ENCODE measurements around the gene DOCK10.

Gene DOCK10

DNA sequence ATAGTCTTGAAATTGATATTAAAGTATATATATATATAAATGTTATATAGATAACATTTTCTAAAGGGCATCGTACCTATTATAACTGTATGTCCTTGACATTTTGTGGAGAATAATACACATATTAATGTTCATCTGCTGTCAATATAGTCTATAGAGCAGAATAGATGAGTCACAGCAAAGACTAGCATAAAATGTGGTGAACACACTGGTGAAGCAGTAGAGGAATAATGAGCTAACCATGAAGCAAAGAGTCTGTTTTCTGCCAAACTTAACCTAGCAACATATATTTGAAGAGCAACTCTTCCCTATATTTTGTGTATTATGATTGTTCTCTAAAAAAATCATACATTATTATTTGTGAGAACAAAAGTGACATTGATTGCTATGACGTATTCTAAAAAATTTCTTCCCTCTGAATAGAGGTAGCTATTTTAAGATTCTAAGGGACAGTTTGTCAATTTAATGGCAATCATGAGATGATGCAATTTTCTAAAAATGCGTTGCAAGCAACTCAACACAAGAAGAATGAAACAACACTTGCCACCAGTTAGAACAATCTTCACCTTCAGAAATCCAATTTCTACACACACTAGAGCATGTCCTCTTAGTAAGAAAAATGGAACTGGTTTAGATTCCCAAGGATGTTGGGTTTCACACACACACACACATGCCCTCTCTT is 22.0 kb downstream of the DOCK10 start:
- peaks cover 36% of the 10 kb centered on the region; the same call in 1 of the 2 replicates for H4K20me1 ChIP-seq (ENCODE audit: insufficient read depth, low read length)
- H3K9me3 ChIP-seq (ENCODE audit: insufficient read depth, low read length, severe bottlenecking) = no peaks in the 10 kb centered on the region
- no peak overlapping the region for H3K9ac ChIP-seq (ENCODE audit: low read depth, low read length)
- ATAC-seq (ENCODE audit: insufficient read depth, low read depth) (no peak), DNase-seq (no peak)
- H3K36me3 ChIP-seq (ENCODE audit: insufficient read depth, low read length) = no peaks in the 10 kb centered on the region
- no peak overlapping the region for H3K4me3 ChIP-seq (ENCODE audit: low read depth in 1 of 2, low read length in 2 of 2)
- no peak overlapping the region for H3K4me2 ChIP-seq (ENCODE audit: insufficient read depth, low read length)
- TF ChIP-seq CTCF (IDR thresholded peaks at IDR 0.05; ENCODE audit: borderline replicate concordance, extremely low read depth, low read length, poor library complexity, severe bottlenecking) (no peak), EZH2 (IDR thresholded peaks at IDR 0.05; ENCODE audit: borderline replicate concordance, low read depth, low read length, severe bottlenecking) (no peak)
- H3K79me2 ChIP-seq (ENCODE audit: insufficient read depth, low read length) = peaks cover 70% of the 10 kb centered on the region
- H3K4me1 ChIP-seq (ENCODE audit: insufficient read depth, low read length) = peaks cover 7% of the 10 kb centered on the region
- no peak overlapping the region for H3K27ac ChIP-seq (ENCODE audit: low read length)
- H2AFZ ChIP-seq (ENCODE audit: low read depth, low read length) = no peak overlapping the region
- H3K27me3 ChIP-seq (ENCODE audit: insufficient read depth, low read length, poor library complexity) = no peaks in the 10 kb centered on the region

GRCh38 chr2:225019105-225019504 is 23.2 kb downstream of the DOCK10 start:
- TF ChIP-seq CTCF (IDR thresholded peaks at IDR 0.05; ENCODE audit: borderline replicate concordance, extremely low read depth, low read length, poor library complexity, severe bottlenecking) (no peak), EZH2 (IDR thresholded peaks at IDR 0.05; ENCODE audit: borderline replicate concordance, low read depth, low read length, severe bottlenecking) (no peak)
- ATAC-seq (ENCODE audit: insufficient read depth, low read depth) (peak; percentile 72), DNase-seq (no peak)
- no peak overlapping the region for H3K4me2 ChIP-seq (ENCODE audit: insufficient read depth, low read length)
- no peaks in the 10 kb centered on the region for H3K36me3 ChIP-seq (ENCODE audit: insufficient read depth, low read length)
- H2AFZ ChIP-seq (ENCODE audit: low read depth, low read length) = no peak overlapping the region
- H3K4me1 ChIP-seq (ENCODE audit: insufficient read depth, low read length) = peaks cover 7% of the 10 kb centered on the region
- H3K4me3 ChIP-seq (ENCODE audit: low read depth in 1 of 2, low read length in 2 of 2) = no peak overlapping the region
- H4K20me1 ChIP-seq (ENCODE audit: insufficient read depth, low read length) = peaks cover 33% of the 10 kb centered on the region; the same call in 1 of the 2 replicates
- no peak overlapping the region for H3K9ac ChIP-seq (ENCODE audit: low read depth, low read length)
- H3K9me3 ChIP-seq (ENCODE audit: insufficient read depth, low read length, severe bottlenecking) = no peaks in the 10 kb centered on the region
- peaks cover 61% of the 10 kb centered on the region for H3K79me2 ChIP-seq (ENCODE audit: insufficient read depth, low read length)
- H3K27me3 ChIP-seq (ENCODE audit: insufficient read depth, low read length, poor library complexity) = no peaks in the 10 kb centered on the region
- 0 out of 2 replicates have a peak overlapping the region, but pooled peaks have one; percentile 16 for H3K27ac ChIP-seq (ENCODE audit: low read length)

DNA sequence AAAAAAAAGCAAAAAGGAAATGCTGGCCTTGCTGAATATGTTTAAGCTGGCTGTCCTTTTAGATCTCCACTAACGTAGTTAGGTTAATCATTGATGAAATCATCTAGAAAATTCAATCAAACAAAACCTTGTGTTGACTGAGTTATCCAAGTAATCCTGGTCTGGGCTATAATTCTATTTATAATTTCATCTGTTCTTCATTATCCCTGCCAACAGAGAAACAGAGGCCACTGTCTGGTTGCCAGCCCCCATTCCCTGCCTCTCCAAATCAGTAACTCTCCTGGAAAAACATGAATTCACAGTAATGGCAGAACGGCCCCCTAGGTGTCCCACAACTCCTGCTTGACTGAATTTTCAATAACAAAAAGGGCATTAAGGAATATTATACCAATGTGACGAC is 24.6 kb downstream of the DOCK10 start:
- H3K9ac ChIP-seq (ENCODE audit: low read depth, low read length) = no peak overlapping the region
- DNase-seq = no peak
- H2AFZ ChIP-seq (ENCODE audit: low read depth, low read length) = no peak overlapping the region
- peaks cover 55% of the 10 kb centered on the region for H3K79me2 ChIP-seq (ENCODE audit: insufficient read depth, low read length)
- H3K27me3 ChIP-seq (ENCODE audit: insufficient read depth, low read length, poor library complexity) = no peaks in the 10 kb centered on the region
- H4K20me1 ChIP-seq (ENCODE audit: insufficient read depth, low read length) = peaks cover 24% of the 10 kb centered on the region; the same call in 1 of the 2 replicates
- H3K4me1 ChIP-seq (ENCODE audit: insufficient read depth, low read length) = peaks cover 7% of the 10 kb centered on the region
- H3K4me3 ChIP-seq (ENCODE audit: low read depth in 1 of 2, low read length in 2 of 2) = no peak overlapping the region
- TF ChIP-seq CTCF (IDR thresholded peaks at IDR 0.05; ENCODE audit: borderline replicate concordance, extremely low read depth, low read length, poor library complexity, severe bottlenecking) (no peak), EZH2 (IDR thresholded peaks at IDR 0.05; ENCODE audit: borderline replicate concordance, low read depth, low read length, severe bottlenecking) (no peak)
- H3K27ac ChIP-seq (ENCODE audit: low read length) = no peak overlapping the region
- H3K36me3 ChIP-seq (ENCODE audit: insufficient read depth, low read length) = no peaks in the 10 kb centered on the region
- no peak for ATAC-seq (ENCODE audit: insufficient read depth, low read depth)
- H3K9me3 ChIP-seq (ENCODE audit: insufficient read depth, low read length, severe bottlenecking) = no peaks in the 10 kb centered on the region
- no peak overlapping the region for H3K4me2 ChIP-seq (ENCODE audit: insufficient read depth, low read length)

Data from DND-41 (cell line).